Pancreas (tissue), 10 donors: Measurements from ENCODE around the gene MS4A15. TPM values are rescaled to one million over a fixed set of nuclear protein-coding genes. Genes with fewer than 3 reads are reported as not detected.
A peak's percentile ranks its signal among the peaks of the same experiment; 100 is the strongest.

Experiments used
- ATAC-seq, 4 donors: fragments of 200-7000 bp; cut with Tn5 transposase; one replicate each; pipeline versions ENCODE4 v1.8.0 to v1.9.1; 2020; ENCODE audit warnings: mild to moderate bottlenecking in 4 of 4, moderate library complexity in 4 of 4
- DNase-seq, 6 donors: peaks; one replicate each; pipeline ENCODE4 v3.0.0-alpha.2; 2020
- FAIRE-seq: peaks from 2 replicates; lab custom pipeline; 2012; peaks lifted over from hg19 to GRCh38; lab: Jason Lieb, UNC
- H3K27ac ChIP-seq, 4 donors: fragments of 200-600 bp; sonication (generic); 1 replicate in 3 of 4; 2 replicates in 1 of 4; pipeline versions ENCODE4 v1.5.0 to v1.8.0; 2020
- H3K27me3 ChIP-seq, 4 donors: fragments of 200-600 bp; one replicate each; pipeline ENCODE4 v1.8.0; 2021
- H3K36me3 ChIP-seq, 3 donors: fragments of 200-600 bp; sonication (generic) in 1 of 3; one replicate each; pipeline versions ENCODE4 v1.5.0 to v1.8.0; 2020 to 2021
- H3K4me1 ChIP-seq, 3 donors: fragments of 200-600 bp; one replicate each; pipeline ENCODE4 v1.8.0; 2021
- H3K4me3 ChIP-seq, 4 donors: fragments of 200-600 bp; sonication (generic) in 2 of 4; one replicate each; pipeline versions ENCODE4 v1.5.0 to v1.8.0; 2020 to 2021
- H3K9me3 ChIP-seq, 4 donors: fragments of 200-600 bp; one replicate each; pipeline ENCODE4 v1.8.0; 2021
- CTCF ChIP-seq, 4 donors: fragments of 200-600 bp; sonication (generic) in 3 of 4; IDR thresholded peaks; one replicate each; pipeline versions ENCODE4 v1.5.0 to v1.8.0; 2021; ENCODE audit warnings: antibody characterized with exemption in 4 of 4
- WGBS, 2 donors: extraction: QIAGEN DNeasy Blood & Tissue Kit; methylation state at CpG; one replicate each; pipeline ENCODE4 v1.1.7; 2013; 5-methylcytosine and 5-hydroxymethylcytosine counted together
- intact Hi-C, 3 donors: fragments of 100-400 bp; cut with DNase I; formaldehyde crosslinking; loops; one replicate each; pipeline versions ENCODE4 v1.11.1 to v1.14.2; 2022
- polyA plus RNA-seq, 2 donors: library from polyadenylated mRNA; stranded (reverse); fragments of 200-250 nt; gene quantifications; one replicate each; pipeline ENCODE4 v1.2.3, GENCODE V29; 2013
- total RNA-seq, 6 donors: library from RNA; stranded (reverse); fragmentation: NEBNext Ultra II Directional in 4 of 6; extraction: Animal tissue kit (Norgen Biotek cat#: 25700) in 4 of 6; gene quantifications; one replicate each; pipeline versions ENCODE4 v1.2.1 to v1.2.4, GENCODE V29; 2021 to 2023
- donor health status: healthy with polysubstance abuse.
- donor health status: DM: no; HTN: no; CAD: no; lungs with moderate emphysema.
- donor health status: DM: no; HTN: no; CAD: no.
- donor health status: control.
- donor health status: control.
- donor health status: Bipolar disorder and iron deficiency.
- donor health status: DM: yes; HTN: yes; CAD: no.
- donor health status: DM: no; HTN: no; CAD: no.
- donor health status: DM: no; HTN: no; CAD: no.
- donor health status: DM: yes; HTN: yes; CAD: no.

MS4A15 gene
- total and polyA plus RNA-seq, 8 donors: 0.09 TPM; not detected in 7

DNA sequence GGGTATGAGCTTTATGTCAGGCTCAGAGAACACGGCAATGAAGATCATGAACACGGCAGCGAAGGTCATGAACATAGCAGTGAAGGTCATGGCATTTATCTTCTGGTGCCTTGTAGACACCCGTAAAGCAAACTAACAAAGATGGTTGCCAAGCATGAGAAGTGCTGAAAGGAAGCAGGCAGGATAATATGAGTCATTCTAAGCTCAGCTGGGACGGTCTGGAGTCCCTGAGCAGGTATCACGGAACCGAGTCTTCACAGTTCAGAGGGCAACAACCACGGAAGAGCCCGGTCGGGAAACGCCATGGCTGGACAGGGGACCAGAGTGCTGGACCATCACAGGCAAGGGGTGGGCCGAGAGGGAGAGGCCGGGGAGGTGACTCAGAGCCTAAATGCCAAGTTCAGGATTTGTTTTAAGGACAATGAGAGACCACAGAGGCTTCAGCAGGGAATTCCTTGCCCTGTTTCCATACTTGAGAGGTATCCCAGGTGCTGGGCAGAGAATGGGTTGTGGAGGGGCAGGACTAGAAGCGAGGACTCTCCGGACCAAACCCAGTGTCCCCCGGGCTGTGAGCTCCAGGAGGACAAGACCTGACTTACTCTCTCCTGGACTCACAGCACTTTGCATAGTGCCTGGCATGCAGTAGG is 15.3 kb downstream of the MS4A15 start:
- 76 to 78% methylated on average over 16 of the region's 16 CpGs for WGBS, 2 donors
- TF ChIP-seq CTCF (IDR thresholded peaks at IDR 0.05): no peak
- Histone ChIP-seq H3K27me3 (no peaks in the 10 kb centered on the region), H3K27ac (no peak overlapping the region), H3K4me3 (no peak overlapping the region), H3K9me3 (no peaks in the 10 kb centered on the region), H3K36me3 (no peaks in the 10 kb centered on the region), H3K4me1 (peaks cover 0 to 3% (median 0%) of the 10 kb centered on the region in 3 donors)
- intact Hi-C loops: no loop called here
- no peak for ATAC-seq
- peak in 1 of 6 donors; percentile 11 for DNase-seq
- FAIRE-seq: no peak

DNA sequence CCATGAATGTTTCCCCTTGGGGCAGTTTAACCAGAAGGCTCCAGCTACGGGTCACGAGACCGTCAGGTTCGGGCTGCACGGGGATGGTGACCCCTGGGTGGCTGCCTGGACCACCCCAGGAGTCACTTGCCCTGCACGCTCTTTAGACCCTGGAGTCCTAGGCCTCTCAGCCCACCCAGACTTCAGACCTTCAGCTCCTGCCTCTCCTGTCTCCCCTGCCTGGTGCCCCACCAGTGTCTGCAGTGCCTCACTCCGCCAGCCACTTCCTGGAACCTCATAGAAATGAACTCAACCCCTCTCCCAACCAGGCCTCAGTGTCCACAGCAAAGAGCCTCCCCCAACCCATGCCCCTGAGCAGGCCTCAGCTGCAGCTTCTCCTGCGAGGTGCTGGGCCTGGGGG is 16.0 kb downstream of the MS4A15 start:
- 90 to 96% methylated on average over 8 of the region's 8 CpGs for WGBS, 2 donors
- intact Hi-C loops: no loop called here
- Histone ChIP-seq H3K27ac (no peak overlapping the region), H3K27me3 (no peaks in the 10 kb centered on the region), H3K4me1 (peaks cover 0 to 3% (median 0%) of the 10 kb centered on the region in 3 donors), H3K4me3 (no peak overlapping the region), H3K9me3 (no peaks in the 10 kb centered on the region), H3K36me3 (no peaks in the 10 kb centered on the region)
- DNase-seq (no peak), FAIRE-seq (no peak), ATAC-seq (no peak)
- TF ChIP-seq CTCF (IDR thresholded peaks at IDR 0.05): no peak

- DNase-seq (no peak), ATAC-seq (no peak), FAIRE-seq (no peak)
- Histone ChIP-seq H3K27me3 (no peaks in the 10 kb centered on the region), H3K36me3 (no peaks in the 10 kb centered on the region), H3K9me3 (no peaks in the 10 kb centered on the region), H3K4me1 (peaks cover 0 to 3% (median 0%) of the 10 kb centered on the region in 3 donors), H3K27ac (no peak overlapping the region), H3K4me3 (no peak overlapping the region)
- 63 to 81% methylated on average over 12 to 13 of the region's 13 CpGs for WGBS, 2 donors
- intact Hi-C loops: no loop called here
- no peak for TF ChIP-seq CTCF (IDR thresholded peaks at IDR 0.05)
These were observed 18.1 kb downstream of the MS4A15 start for GRCh38 chr11:60774726-60775125.

DNA sequence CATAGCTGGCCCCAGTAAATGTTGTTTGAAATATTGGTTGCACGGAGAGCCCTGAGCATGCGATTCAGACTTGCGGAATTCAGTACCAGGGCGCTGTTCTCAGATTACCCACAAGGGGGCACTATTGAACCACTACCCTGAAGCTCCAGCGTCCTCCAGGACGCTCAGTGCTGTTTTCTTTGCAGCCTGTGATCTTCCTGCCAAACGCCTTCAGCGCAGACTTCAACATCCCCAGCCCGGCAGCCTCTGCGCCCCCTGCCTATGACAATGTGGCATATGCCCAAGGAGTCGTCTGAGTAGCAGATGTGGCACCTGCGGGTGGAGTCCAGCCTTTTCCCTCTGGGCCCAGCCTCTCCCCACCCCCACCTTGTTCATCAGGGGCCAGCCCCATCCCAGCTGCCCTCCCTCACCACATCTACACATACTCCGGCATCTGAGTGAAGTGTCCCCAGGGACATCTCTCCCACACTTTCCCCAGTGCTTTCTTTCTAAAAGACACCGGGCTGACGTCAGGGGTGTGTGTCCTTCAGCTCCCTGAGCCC is 18.8 kb downstream of the MS4A15 start:
- Histone ChIP-seq H3K27me3 (no peaks in the 10 kb centered on the region), H3K36me3 (no peaks in the 10 kb centered on the region), H3K4me3 (no peak overlapping the region), H3K9me3 (no peaks in the 10 kb centered on the region), H3K27ac (no peak overlapping the region), H3K4me1 (peaks cover 0 to 3% (median 0%) of the 10 kb centered on the region in 3 donors)
- WGBS, 2 donors: 15% methylated on average over 15 of the region's 15 CpGs
- ATAC-seq: peak; percentile 92 to 99 (median 96)
- intact Hi-C loops: no loop called here
- peak; percentile 66 for FAIRE-seq
- TF ChIP-seq CTCF (IDR thresholded peaks at IDR 0.05): peak; percentile 83 to 93 (median 90)
- peak; percentile 71 to 92 (median 83) for DNase-seq

DNA sequence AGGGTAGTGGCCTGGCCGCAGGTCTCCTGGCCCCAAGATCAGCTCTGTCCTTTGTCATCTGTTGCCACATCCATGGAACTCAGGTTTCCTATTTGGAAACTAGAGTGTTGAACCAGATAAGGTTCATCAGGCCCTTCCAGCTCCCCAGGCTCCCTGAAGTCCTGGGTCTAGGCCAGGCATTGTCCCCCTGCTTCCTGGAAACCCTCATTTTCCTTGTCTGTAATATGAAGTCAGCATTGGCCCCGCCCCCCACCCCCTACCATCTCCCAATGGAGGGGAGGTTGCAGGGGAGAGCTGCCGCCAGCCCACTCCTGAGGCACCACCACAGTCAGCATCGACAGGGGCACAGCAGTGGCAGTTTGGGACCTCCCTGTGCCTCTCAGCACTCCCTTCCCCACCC is 19.5 kb downstream of the MS4A15 start:
- ATAC-seq (no peak), DNase-seq (no peak), FAIRE-seq (no peak)
- Histone ChIP-seq H3K9me3 (no peaks in the 10 kb centered on the region), H3K27me3 (no peaks in the 10 kb centered on the region), H3K27ac (no peak overlapping the region), H3K4me1 (peaks cover 0 to 3% (median 0%) of the 10 kb centered on the region in 3 donors), H3K4me3 (no peak overlapping the region), H3K36me3 (no peaks in the 10 kb centered on the region)
- no peak for TF ChIP-seq CTCF (IDR thresholded peaks at IDR 0.05)
- WGBS, 2 donors: 71 to 82% methylated on average over 4 of the region's 4 CpGs
- intact Hi-C loops: no loop called here
